GM18873 (cell line): ENCODE data around the gene DMBT1.
"Not testable (repeated sequence)": the region's sequence is repeated elsewhere in the genome, so short reads cannot be mapped to it uniquely, and the experiment has no call there.

Source experiments
- ATAC-seq: cut with Tn5 transposase; IDR thresholded peaks from one replicate; pipeline ENCODE4 v1.9.1; 2021; ENCODE audit warnings: mild to moderate bottlenecking, moderate library complexity, moderate number of reproducible peaks; ENCODE audit not compliant: unreplicated experiment, low FRiP score

Gene DMBT1

GRCh38 chr10:122576291-122576690 lies 15.7 kb downstream of the DMBT1 start:
- no peak for ATAC-seq

- no peak for ATAC-seq
Measured at GRCh38 chr10:122577311-122577885, 16.8 kb downstream of the DMBT1 start.

- ATAC-seq = not testable (repeated sequence)
Measured at GRCh38 chr10:122586070-122586469, 25.5 kb downstream of the DMBT1 start.

GRCh38 chr10:122587098-122587760 lies 26.7 kb downstream of the DMBT1 start:
- no peak for ATAC-seq

DNA sequence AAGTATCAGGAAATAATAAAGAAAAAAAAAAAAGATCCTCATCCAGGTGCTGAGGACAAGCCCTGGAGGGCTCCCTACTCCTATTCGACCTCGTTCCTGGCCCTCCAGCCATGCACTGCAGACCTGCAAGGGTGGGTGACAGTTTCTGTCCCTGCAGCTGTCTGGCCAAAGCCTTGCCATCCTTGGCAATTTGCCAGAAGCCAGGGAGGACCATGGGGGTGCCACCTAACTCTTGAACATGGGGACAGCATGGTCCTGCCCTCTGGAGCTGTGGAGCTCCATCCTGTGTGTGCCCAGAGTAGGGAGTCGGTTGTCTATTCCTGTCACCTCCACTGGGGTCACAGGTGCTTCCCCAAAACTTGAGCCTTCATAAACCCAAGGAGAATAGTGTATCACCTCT lies 27.8 kb downstream of the DMBT1 start:
- no peak for ATAC-seq

- ATAC-seq = no peak
Measured at GRCh38 chr10:122590153-122590552, 29.6 kb downstream of the DMBT1 start.

- ATAC-seq = no peak
Measured at GRCh38 chr10:122591736-122592135, 31.2 kb downstream of the DMBT1 start.

DNA sequence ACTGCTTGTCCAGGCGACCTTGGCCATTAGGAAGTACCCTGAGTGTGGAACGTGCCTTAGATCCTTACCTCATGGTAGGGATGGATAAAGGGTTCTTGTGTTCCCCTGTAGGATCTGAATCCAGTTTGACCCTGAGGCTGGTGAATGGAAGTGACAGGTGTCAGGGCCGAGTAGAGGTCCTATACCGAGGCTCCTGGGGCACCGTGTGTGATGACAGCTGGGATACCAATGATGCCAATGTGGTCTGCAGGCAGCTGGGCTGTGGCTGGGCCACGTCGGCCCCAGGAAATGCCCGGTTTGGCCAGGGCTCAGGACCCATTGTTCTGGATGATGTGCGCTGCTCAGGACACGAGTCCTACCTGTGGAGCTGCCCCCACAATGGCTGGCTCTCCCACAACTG lies 31.6 kb downstream of the DMBT1 start:
- ATAC-seq = no peak

DNA sequence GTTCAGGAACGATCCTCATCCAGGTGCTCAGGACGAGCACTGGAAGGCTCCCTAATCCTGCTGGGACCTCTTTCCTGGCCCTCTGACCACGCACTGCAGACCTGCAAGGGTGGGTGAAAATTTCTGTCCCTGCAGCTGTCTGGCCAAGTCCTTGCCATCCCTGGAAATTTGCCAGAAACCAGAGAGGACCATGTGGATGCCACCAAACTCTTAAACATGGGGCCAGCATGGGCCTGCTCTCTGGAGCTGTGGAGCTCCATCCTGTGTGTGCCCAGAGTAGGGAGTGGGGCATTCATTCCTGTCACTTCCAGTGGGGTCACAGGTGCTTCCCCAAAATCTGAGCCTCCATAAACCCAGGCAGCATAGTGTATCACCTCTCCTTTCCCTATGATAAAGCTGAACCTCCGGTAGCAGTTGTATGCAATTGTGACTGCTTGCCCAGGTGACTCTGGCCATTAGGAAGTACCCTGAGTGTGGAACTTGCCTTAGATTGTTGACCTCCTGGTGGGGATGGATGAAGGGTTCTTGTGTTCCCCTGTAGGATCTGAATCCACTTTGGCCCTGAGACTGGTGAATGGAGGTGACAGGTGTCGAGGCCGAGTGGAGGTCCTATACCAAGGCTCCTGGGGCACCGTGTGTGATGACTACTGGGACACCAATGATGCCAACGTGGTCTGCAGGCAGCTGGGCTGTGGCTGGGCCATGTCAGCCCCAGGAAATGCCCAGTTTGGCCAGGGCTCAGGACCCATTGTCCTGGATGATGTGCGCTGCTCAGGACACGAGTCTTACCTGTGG lies 57.1 kb downstream of the DMBT1 start:
- no peak for ATAC-seq

GRCh38 chr10:122618461-122619165 lies 58.1 kb downstream of the DMBT1 start:
- ATAC-seq = no peak

GRCh38 chr10:122620961-122621360 lies 60.4 kb downstream of the DMBT1 start:
- not testable (repeated sequence) for ATAC-seq

DNA sequence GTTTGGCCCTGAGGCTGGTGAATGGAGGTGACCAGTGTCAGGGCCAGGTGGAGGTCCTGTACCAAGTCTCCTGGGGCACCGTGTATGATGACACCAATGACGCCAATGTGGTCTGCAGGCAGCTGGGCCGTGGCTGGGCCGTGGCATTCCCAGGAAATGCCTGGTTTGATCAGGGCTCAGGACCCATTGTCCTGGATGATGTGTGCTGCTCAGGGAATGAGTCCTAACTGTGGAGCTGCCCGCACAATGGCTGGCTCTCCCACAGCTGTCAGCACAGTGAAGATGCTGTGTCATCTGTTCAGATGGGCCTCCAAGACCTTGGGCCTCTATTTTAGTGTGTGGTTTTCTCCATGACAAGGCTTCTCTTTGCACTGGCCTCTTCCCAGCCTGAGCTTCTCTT lies 64.0 kb downstream of the DMBT1 start:
- ATAC-seq = no peak

DNA sequence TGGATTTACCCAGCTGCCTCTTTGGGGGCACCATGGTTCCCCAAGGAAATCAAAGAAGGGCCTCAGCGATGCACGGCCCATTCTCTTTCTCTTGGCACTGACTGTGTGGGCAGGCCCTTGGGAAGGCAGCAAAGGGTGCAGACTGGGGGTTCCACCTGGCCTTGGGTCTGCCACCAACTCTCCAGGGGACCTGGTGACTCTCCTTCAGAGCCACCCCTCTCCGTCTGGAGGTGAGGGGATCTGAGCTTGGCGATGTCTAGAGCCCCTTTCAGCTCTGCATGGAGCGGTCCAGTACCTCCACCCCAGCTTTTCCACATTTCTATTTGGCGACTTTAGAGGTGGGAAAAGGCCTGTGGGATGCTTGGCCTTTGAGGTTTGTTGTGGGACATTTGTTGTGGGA lies 70.0 kb downstream of the DMBT1 start:
- no peak for ATAC-seq

- no peak for ATAC-seq
Measured at GRCh38 chr10:122632031-122632430, 71.5 kb downstream of the DMBT1 start.

DNA sequence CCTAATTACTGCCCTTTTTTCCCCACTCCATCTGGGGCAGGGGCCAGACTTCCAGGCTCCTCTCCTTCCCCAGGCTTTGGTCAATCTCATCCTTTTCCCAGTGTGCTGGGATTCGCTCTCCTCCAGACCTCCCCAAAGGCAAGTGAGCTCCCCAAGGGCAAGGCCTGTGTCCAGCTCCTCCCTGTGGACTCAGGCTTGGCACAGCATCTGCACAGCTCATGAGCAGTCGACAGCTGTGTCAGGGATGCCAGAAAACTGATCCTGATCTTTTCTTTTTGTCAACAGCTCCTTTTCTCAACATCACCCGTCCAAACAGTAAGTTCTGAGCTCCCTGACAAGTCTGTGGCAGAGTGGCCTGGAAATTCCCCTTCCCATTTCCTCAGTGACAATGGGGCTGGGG lies 72.0 kb downstream of the DMBT1 start:
- ATAC-seq = no peak

GRCh38 chr10:122636953-122637352 lies 76.4 kb downstream of the DMBT1 start:
- no peak for ATAC-seq

DNA sequence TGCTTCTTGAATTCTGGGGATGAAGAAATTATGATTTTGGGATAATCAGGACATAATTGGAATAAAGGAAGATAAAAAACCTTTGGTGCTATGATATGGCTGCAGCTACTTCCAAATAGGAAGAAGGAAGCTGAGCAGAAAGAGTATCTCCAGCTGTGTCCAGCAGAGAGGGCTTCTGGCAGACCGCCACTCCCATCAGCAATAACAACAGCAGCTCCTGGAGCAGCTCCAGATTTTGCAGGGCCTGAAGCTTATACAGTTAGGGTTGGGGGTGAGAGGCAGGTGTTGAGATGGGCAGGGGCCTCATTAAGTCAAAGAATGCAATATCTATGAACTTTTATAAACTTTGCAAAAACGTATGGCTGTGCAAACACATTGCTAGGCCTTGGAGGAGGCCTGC lies 76.8 kb downstream of the DMBT1 start:
- no peak for ATAC-seq

- ATAC-seq = no peak
Measured at GRCh38 chr10:122638106-122638505, 77.6 kb downstream of the DMBT1 start.

DNA sequence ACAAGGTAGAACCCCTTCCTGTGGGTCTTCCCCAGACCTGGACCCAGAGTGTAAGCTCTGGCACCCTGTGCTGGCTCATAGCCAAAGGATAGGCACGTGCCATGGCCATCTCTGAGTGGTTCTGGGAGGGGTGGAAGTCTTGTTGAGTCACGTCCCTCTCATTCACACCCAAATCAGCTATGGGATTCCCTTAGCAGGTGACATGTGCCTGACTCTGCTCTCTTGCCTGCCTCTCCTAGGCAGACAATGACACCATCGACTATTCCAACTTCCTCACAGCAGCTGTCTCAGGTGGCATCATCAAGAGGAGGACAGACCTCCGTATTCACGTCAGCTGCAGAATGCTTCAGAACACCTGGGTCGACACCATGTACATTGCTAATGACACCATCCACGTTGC lies 79.2 kb downstream of the DMBT1 start:
- ATAC-seq = no peak

- ATAC-seq = no peak
Measured at GRCh38 chr10:122640921-122641320, 80.4 kb downstream of the DMBT1 start.
